ENCODE data around the gene RBFOX2.

Gene RBFOX2

GRCh38 chr22:35894464-35894878, 134.2 kb downstream of the RBFOX2 start:
- H3K4me3 ChIP-seq (ENCODE audit: low read length), result no peak overlapping the region
- DNase-seq (ENCODE audit: low read depth), result no peak
- TF ChIP-seq, protein P1, sequence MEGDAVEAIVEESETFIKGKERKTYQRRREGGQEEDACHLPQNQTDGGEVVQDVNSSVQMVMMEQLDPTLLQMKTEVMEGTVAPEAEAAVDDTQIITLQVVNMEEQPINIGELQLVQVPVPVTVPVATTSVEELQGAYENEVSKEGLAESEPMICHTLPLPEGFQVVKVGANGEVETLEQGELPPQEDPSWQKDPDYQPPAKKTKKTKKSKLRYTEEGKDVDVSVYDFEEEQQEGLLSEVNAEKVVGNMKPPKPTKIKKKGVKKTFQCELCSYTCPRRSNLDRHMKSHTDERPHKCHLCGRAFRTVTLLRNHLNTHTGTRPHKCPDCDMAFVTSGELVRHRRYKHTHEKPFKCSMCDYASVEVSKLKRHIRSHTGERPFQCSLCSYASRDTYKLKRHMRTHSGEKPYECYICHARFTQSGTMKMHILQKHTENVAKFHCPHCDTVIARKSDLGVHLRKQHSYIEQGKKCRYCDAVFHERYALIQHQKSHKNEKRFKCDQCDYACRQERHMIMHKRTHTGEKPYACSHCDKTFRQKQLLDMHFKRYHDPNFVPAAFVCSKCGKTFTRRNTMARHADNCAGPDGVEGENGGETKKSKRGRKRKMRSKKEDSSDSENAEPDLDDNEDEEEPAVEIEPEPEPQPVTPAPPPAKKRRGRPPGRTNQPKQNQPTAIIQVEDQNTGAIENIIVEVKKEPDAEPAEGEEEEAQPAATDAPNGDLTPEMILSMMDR (conservative IDR thresholded peaks at IDR 0.05; ENCODE audit: low read depth, low read length), result no peak

DNA sequence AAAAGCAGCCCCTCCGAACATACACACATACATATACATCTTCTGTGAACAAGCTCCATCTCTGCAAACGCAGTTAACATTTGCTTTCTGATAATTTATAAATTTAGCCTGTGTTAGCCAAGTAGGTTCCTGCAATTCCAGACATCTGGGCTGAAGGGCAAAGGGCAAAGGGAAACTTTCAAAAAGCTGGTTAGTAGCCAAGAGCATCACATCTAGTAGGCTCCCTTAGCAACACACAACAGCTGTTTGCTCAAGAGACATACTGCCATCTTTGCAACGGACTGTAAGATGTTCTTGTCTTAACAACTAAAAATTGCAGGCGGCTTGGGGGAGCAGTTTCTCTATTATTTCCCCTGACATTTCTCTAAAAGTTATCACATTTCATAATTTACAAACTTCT, 134.9 kb downstream of the RBFOX2 start:
- TF ChIP-seq, protein P1 (conservative IDR thresholded peaks at IDR 0.05; ENCODE audit: low read depth, low read length), result no peak
- no peak overlapping the region for H3K4me3 ChIP-seq (ENCODE audit: low read length)
- DNase-seq (ENCODE audit: low read depth), result no peak

- DNase-seq (ENCODE audit: low read depth), result no peak
- H3K4me3 ChIP-seq (ENCODE audit: low read length), result no peak overlapping the region
- TF ChIP-seq, protein P1 (conservative IDR thresholded peaks at IDR 0.05; ENCODE audit: low read depth, low read length), result no peak
These were observed 136.4 kb downstream of the RBFOX2 start for GRCh38 chr22:35892192-35892591.

DNA sequence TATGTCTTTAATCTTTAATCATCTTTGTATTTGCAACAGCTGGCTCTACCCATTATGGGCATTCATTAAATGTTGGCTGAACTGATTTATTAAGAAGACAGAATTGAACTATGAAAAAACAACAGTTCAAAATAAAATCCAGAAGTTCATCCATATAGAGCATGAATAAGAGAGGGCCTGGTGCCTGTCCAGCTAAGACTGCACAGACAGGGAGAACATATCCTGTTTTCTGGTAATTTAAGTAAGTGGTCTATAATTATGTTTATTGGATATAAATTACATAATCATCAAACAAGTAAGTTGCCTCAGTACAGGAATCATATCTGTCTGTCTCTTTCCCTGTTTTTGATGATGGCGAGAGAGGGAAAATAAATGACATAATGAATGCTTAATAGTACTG, 137.2 kb downstream of the RBFOX2 start:
- no peak overlapping the region for H3K4me3 ChIP-seq (ENCODE audit: low read length)
- TF ChIP-seq, protein P1 (conservative IDR thresholded peaks at IDR 0.05; ENCODE audit: low read depth, low read length), result no peak
- no peak for DNase-seq (ENCODE audit: low read depth)

DNA sequence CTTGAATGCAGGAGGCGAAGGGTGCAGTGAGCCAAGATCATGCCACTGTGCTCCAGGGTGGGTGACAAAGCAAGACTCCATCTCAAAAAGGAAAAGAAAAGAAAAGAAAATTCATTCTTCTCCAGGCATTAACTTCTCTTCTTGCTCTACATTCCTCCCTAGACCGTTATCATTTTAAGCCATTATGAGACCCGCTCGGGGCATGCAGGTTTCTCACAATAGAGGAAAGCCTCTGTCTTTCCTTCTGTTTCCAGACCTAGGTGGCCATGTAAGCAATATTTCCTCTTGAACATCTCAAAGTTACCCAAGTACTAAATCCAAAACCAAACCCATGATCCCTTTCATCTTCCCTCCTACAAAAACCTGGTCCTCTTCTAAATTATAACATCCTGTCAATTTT, 139.6 kb downstream of the RBFOX2 start:
- no peak overlapping the region for H3K4me3 ChIP-seq (ENCODE audit: low read length)
- no peak for DNase-seq (ENCODE audit: low read depth)
- TF ChIP-seq, protein P1 (conservative IDR thresholded peaks at IDR 0.05; ENCODE audit: low read depth, low read length), result no peak

DNA sequence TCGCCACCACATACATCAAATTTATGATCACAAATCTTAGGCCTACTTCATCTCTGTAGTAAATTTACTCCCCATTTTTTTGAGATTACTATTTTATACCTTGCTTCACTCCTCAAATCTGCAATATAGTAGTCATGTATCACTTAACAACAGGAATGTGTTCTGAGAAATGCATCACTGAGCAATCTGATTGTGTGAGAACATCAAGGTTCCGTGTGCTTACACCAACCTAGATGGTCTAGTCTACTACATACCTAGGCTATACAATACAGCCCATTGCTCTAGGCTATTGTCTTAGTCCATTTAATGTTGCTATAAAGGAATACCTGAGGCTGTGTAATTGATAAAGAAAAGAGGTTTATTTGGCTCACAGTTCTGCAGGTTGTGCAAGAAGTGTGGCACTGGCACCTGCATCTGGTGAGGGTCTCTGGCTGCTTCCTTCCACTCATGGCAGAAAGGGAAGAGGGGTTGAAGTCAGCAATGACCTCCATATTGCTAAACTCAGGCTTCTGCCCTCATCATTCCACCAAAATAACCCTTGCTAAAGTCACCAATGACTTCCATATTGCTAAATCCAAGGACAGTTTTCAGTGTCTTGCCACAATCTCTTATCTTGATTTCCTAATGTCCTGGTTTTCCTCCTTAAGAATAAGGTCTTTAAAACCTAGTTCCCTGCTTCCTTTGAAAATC, 140.3 kb downstream of the RBFOX2 start:
- no peak for DNase-seq (ENCODE audit: low read depth)
- TF ChIP-seq, protein P1 (conservative IDR thresholded peaks at IDR 0.05; ENCODE audit: low read depth, low read length), result no peak
- no peak overlapping the region for H3K4me3 ChIP-seq (ENCODE audit: low read length)

DNA sequence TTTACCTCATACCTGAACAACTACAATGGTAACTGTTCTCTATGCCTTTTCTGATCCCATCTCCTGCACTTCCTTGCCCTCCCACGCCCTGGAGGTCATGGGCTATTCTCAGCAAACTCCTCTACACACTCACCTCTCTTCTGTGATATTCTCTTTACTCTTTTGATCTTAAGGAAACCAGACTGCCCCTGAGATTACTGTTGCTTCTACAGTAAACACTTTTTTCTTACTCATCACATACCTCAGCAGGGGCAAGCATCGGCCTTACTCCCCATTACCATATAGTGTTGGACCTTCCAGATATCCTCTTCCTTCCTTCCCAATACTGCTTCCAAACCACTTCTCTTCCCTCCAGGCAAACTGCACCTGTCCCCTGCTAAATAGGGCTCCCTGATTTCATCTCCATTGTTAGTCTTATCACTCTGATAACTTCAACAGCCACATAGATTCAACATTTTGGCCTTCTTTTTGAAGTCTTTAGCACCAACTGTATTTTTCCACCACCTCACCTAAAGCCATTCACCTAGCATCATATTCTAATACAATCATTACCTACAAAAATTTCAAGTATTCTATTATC, 141.2 kb downstream of the RBFOX2 start:
- DNase-seq (ENCODE audit: low read depth), result no peak
- no peak overlapping the region for H3K4me3 ChIP-seq (ENCODE audit: low read length)
- TF ChIP-seq, protein P1 (conservative IDR thresholded peaks at IDR 0.05; ENCODE audit: low read depth, low read length), result no peak

All from retinal pigment epithelial cell (primary cell).